Chondrocyte (in vitro differentiated cells): ENCODE data around the gene MARCHF9. TPM values are rescaled to one million over a fixed set of nuclear protein-coding genes. Genes with fewer than 3 reads are reported as not detected.

Source experiments
- DNase-seq: peaks from one replicate; pipeline ENCODE4 v3.0.0; 2021; ENCODE audit warnings: mixed read lengths, low spot score
- H3K27ac Mint-ChIP-seq: one replicate; pipeline ENCODE4 v1.8.0; 2021; ENCODE audit warnings: mild to moderate bottlenecking, moderate library complexity, mixed read lengths; ENCODE audit not compliant: unreplicated experiment
- H3K27me3 Mint-ChIP-seq: 2 replicates; pipeline ENCODE4 v1.8.0; 2021; ENCODE audit warnings: low read depth, mixed read lengths
- H3K36me3 Mint-ChIP-seq: 2 replicates; pipeline ENCODE4 v1.8.0; 2021; ENCODE audit warnings: low read depth, mixed read lengths
- H3K4me1 Mint-ChIP-seq: 2 replicates; pipeline ENCODE4 v1.8.0; 2021; ENCODE audit warnings: low read depth, mild to moderate bottlenecking, mixed read lengths
- H3K4me3 Mint-ChIP-seq: one replicate; pipeline ENCODE4 v1.8.0; 2021; ENCODE audit warnings: mild to moderate bottlenecking, moderate library complexity, mixed read lengths; ENCODE audit not compliant: unreplicated experiment
- H3K9me3 Mint-ChIP-seq: 2 replicates; pipeline ENCODE4 v1.8.0; 2021; ENCODE audit warnings: low read depth, mixed read lengths
- total RNA-seq: library from RNA; stranded (reverse); gene quantifications from 3 replicates; pipeline ENCODE4 v1.2.1, GENCODE V29; 2021
- TF ChIP-seq, protein P1 (sequence below): fragments of 200-600 bp; sonication (generic); IDR thresholded peaks from 2 replicates; pipeline ENCODE4 v1.5.0; 2021; ENCODE audit warnings: antibody characterized with exemption, mild to moderate bottlenecking, moderate library complexity

Gene MARCHF9
- total RNA-seq, 1 donor from 2014 or later: 21.8 TPM

DNA sequence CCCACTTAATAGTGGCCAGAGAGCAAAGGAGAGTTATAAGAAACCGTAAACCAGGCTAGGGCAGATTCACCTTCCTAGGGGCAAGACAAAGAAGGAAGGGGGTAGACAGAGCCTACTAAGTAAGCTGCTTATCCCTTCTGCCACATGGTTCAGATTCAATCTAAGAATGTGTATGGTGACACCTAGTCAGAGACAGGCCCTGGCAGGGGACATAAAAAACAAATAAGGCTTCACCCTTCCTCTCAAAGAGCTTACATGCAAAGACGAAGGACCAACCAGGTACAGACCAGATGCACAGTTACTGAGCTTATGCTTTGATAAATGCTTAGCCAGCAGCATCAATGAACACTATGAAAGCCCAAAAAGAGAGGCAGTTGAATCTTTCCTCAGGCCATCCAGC, 7.6 kb downstream of the MARCHF9 start:
- DNase-seq: no peak
- Mint-ChIP-seq H3K27ac (no peak overlapping the region), H3K9me3 (no peaks in the 10 kb centered on the region), H3K4me3 (no peak overlapping the region), H3K4me1 (peaks cover 26% of the 10 kb centered on the region), H3K27me3 (peaks cover 34% of the 10 kb centered on the region), H3K36me3 (peaks cover 11% of the 10 kb centered on the region)
- TF ChIP-seq, protein P1, sequence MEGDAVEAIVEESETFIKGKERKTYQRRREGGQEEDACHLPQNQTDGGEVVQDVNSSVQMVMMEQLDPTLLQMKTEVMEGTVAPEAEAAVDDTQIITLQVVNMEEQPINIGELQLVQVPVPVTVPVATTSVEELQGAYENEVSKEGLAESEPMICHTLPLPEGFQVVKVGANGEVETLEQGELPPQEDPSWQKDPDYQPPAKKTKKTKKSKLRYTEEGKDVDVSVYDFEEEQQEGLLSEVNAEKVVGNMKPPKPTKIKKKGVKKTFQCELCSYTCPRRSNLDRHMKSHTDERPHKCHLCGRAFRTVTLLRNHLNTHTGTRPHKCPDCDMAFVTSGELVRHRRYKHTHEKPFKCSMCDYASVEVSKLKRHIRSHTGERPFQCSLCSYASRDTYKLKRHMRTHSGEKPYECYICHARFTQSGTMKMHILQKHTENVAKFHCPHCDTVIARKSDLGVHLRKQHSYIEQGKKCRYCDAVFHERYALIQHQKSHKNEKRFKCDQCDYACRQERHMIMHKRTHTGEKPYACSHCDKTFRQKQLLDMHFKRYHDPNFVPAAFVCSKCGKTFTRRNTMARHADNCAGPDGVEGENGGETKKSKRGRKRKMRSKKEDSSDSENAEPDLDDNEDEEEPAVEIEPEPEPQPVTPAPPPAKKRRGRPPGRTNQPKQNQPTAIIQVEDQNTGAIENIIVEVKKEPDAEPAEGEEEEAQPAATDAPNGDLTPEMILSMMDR: no peak

DNA sequence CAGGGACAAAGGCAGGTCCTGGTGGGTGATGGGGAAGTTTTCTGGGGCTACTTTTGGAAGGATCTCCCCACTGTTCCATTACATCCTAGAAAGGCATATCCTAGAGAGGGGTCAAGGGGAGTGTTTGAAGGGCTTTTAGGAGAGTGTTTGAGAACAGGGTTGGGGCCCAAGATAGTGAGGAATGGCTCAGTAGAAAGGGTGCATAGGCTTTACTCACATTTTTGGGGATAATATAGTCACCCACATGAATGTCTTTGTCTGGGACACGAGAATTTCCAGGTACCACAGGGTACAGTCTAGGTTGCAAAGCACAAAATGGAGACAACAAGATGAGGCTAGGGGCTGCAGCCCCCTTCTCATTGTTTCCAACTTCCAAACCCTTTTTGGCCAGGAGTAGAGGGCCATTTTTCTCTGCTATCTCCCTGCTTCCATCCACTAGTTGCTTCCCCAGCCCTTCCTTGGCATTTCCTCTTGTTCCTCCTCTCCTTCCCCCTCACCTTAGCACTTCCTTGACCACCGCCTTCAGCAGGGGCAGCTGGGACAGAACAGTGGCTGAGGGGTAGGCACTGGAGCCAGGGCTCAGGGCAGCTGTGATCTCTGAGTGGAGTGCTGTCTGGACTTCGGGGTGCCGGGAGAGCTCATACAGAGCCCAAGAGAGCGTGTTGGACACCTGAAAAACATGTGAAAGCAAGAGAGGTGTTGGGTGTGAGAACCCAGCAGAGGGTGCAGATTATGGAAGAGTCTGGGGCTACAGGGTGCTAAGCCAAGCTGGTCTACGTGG, 9.2 kb downstream of the MARCHF9 start:
- no peak overlapping the region for H3K4me3 Mint-ChIP-seq

DNA sequence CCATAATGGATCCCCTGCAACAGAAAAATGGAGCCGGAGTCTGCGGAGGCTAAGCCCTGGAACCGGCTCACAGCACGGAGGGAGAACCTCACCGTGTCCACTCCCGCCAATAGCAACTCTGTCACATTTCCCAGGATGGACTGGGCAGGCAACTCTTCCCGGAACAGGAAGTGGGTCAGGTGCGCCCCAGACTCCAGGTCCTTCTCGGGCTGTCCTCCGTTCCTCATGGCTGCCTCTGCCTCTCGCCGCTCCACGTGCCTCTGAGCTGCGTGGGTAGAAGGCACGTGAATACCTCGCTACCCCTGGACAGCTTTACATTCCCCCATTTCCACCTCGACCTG, 9.7 kb downstream of the MARCHF9 start:
- DNase-seq: no peak
- TF ChIP-seq, protein P1: no peak
- H3K27ac Mint-ChIP-seq: no peak overlapping the region
- H3K9me3 Mint-ChIP-seq: no peaks in the 10 kb centered on the region
- peaks cover 34% of the 10 kb centered on the region for H3K27me3 Mint-ChIP-seq
- peaks cover 26% of the 10 kb centered on the region for H3K4me1 Mint-ChIP-seq
- H3K4me3 Mint-ChIP-seq: peak overlapping the region; percentile 71
- peaks cover 13% of the 10 kb centered on the region for H3K36me3 Mint-ChIP-seq

More for the DNA sequence above, 9.2 kb downstream of the MARCHF9 start:
- DNase-seq: no peak
- Mint-ChIP-seq H3K4me1 (peaks cover 26% of the 10 kb centered on the region), H3K27me3 (peaks cover 34% of the 10 kb centered on the region), H3K27ac (no peak overlapping the region), H3K9me3 (no peaks in the 10 kb centered on the region), H3K36me3 (peaks cover 12% of the 10 kb centered on the region)
- TF ChIP-seq, protein P1: no peak

DNA sequence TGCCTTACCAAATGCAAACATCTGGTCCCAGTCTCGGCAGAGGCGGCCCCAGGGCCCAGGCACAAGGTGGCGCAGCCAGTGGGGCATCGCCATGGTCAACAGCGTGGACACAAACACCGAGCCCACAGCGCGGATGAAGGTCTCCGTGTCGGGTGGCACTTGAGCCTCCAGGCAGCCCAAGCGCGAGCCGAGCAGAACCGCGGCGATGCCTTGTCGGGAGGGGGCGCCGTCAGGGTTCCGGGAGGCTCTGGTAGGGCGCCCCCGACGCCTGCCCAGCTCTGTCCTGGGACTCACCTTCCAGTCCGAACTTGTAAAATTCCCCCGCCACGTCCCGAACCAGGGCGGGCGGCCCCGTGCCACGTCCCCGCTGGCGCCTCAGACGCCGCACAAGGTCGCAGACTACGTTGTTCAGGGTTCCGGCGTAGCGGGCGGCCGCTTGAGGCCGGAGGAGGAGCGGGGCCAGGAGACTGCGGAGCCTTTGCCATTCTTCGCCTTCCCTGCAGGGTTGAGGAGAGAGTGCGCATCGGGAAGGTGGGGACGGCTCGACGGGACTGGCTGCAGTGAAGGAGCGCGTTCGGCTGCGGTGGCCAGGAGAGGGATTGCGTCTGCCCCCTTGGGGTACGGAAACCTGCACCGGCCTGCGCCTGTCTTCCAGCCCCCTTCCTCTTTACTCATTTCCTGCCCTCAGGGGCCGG, 10.2 kb downstream of the MARCHF9 start:
- H3K4me3 Mint-ChIP-seq: peak overlapping the region; percentile 71
- peaks cover 34% of the 10 kb centered on the region for H3K27me3 Mint-ChIP-seq
- no peak overlapping the region for H3K27ac Mint-ChIP-seq
- no peaks in the 10 kb centered on the region for H3K9me3 Mint-ChIP-seq
- TF ChIP-seq, protein P1: peak; percentile 75
- H3K4me1 Mint-ChIP-seq: peaks cover 26% of the 10 kb centered on the region
- DNase-seq: no peak
- H3K36me3 Mint-ChIP-seq: peaks cover 17% of the 10 kb centered on the region

DNA sequence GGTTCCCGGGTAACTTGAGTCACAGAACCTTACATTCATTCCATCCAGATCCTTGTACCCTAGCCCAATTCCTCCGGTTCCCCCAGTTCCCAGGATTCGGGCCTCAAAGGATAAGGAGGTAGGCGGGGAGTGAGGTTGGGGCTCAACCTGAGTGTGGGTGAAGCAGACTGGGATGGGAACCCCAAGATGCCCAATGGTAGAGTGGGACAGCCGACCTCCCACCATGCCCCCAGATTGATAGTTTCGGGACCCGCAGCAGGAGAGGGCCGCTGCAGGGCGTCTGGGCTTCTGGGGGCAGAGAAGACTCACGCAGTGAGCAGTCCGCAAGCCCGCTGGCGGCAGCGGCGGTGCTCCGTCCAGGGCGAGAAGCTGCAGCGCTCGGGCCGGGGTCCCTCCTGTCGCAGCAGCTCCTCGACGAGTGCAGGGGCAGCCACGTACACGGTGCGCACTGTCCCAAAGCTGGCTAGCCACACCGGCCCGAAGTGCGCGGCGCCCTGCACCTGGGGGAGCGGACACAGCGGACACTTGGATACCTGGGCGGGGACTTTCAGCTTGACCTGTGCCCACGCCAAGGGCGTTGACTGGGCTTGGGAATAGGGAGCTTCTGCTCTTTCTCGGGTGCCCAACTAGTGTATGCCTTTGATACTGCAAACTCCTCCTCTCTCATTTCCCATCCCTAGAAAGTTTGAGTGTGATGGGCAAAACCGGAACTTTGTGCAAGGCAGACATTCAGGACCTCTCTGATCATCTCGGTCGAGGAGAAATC, 11.0 kb downstream of the MARCHF9 start:
- TF ChIP-seq, protein P1: no peak
- DNase-seq: no peak
- peak overlapping the region; percentile 71 for H3K4me3 Mint-ChIP-seq
- H3K9me3 Mint-ChIP-seq: no peaks in the 10 kb centered on the region
- H3K27me3 Mint-ChIP-seq: peaks cover 34% of the 10 kb centered on the region
- H3K4me1 Mint-ChIP-seq: peaks cover 26% of the 10 kb centered on the region
- H3K27ac Mint-ChIP-seq: peak overlapping the region; percentile 61
- H3K36me3 Mint-ChIP-seq: peaks cover 21% of the 10 kb centered on the region
